HepG2 (cell line): ENCODE measurements around the gene OTUD7B. TPM values are rescaled to one million over a fixed set of nuclear protein-coding genes. Genes with fewer than 3 reads are reported as not detected.

Experiments
- ATAC-seq: fragments of 200-7000 bp; cut with Tn5 transposase; 3 replicates; pipeline ENCODE4 v1.9.1; 2020; ENCODE audit warnings: mild to moderate bottlenecking, moderate library complexity
- BruUV-seq: library from RNA; stranded (reverse); fragments of 400-500 nt; replicated peaks from 2 replicates; lab custom pipeline; 2021; lab: Mats Ljungman, UMichigan
- CTCF ChIA-PET: fragments of 300-600 bp; formaldehyde crosslinking; extraction: SDS; loops from one replicate; lab custom pipeline; 2021; ENCODE audit warnings: low total read pairs, inconsistent platforms, low intra/inter-chr PET ratio; lab: Yijun Ruan, JAX
- POLR2A ChIA-PET: fragments of 350-600 bp; sonication (Branson Sonifier 250); formaldehyde crosslinking; loops from one replicate; lab custom pipeline; 2020; ENCODE audit warnings: antibody characterized with exemption, inconsistent platforms; lab: Yijun Ruan, JAX
- DNase-seq: peaks from one replicate; pipeline ENCODE4 v3.0.0-alpha.2; 2015; ENCODE audit warnings: low spot score
- FAIRE-seq: peaks from 3 replicates; lab custom pipeline; 2011; peaks lifted over from hg19 to GRCh38; lab: Jason Lieb, UNC
- H2AFZ ChIP-seq: one replicate; pipeline ENCODE4 v1.6.1; 2011; ENCODE audit warnings: low read length, inconsistent platforms
- H3K27ac ChIP-seq: fragments of 300-600 bp; 3 replicates; pipeline ENCODE4 v1.8.0; 2011; ENCODE audit warnings: mixed run types, mild to moderate bottlenecking, mixed read lengths, low read length, inconsistent platforms; ENCODE audit not compliant: insufficient read depth; ENCODE audit errors: extremely low read length
- H3K27me3 ChIP-seq, 2 experiments: fragments of 200-600 bp in 1 of 2; 2 replicates in 1 of 2; 3 replicates in 1 of 2; pipeline versions ENCODE4 v1.6.0 to v1.8.0; 2011; ENCODE audit warnings: low read length in 2 of 2, mild to moderate bottlenecking in 2 of 2, moderate library complexity in 2 of 2, inconsistent platforms in 1 of 2; ENCODE audit not compliant: insufficient read depth in 2 of 2, control insufficient read depth in 1 of 2
- H3K36me3 ChIP-seq, 2 experiments: fragments of 200-600 bp in 1 of 2; replicated peaks in 1 of 2; 2 replicates in 1 of 2; 3 replicates in 1 of 2; pipeline versions ENCODE4 v1.5.1 to v1.8.0; 2011; ENCODE audit warnings: low read length in 2 of 2, inconsistent platforms in 1 of 2; ENCODE audit not compliant: insufficient read depth in 2 of 2, control insufficient read depth in 1 of 2
- H3K4me1 ChIP-seq: 2 replicates; pipeline ENCODE4 v1.5.1; 2012; ENCODE audit warnings: low read length, inconsistent platforms; ENCODE audit not compliant: insufficient read depth
- H3K4me2 ChIP-seq: 2 replicates; pipeline ENCODE4 v1.6.0; 2011; ENCODE audit warnings: low read depth, low read length, inconsistent platforms
- H3K4me3 ChIP-seq, 3 experiments: fragments of 200-600 bp in 1 of 3; sonication (generic), shearing (Covaris generic) in 1 of 3; replicated peaks in 1 of 3; 2 replicates each; pipeline ENCODE4 v1.5.1; 2011 to 2016; ENCODE audit warnings: low read length in 3 of 3, inconsistent platforms in 2 of 3, low read depth in 2 of 3, mild to moderate bottlenecking in 2 of 3, control low read depth in 1 of 3, mixed read lengths in 1 of 3; ENCODE audit not compliant: insufficient read depth in 1 of 3
- H3K79me2 ChIP-seq: one replicate; pipeline ENCODE4 v1.6.1; 2011; ENCODE audit warnings: low read length, inconsistent platforms; ENCODE audit not compliant: insufficient read depth
- H3K9ac ChIP-seq: 2 replicates; pipeline ENCODE4 v1.6.0; 2011; ENCODE audit warnings: mild to moderate bottlenecking, low read depth, low read length, inconsistent platforms; ENCODE audit not compliant: insufficient read depth
- H3K9me3 ChIP-seq: 2 replicates; pipeline ENCODE4 v1.5.1; 2012; ENCODE audit warnings: mild to moderate bottlenecking, low read length
- H4K20me1 ChIP-seq: 2 replicates; pipeline ENCODE4 v1.6.0; 2011; ENCODE audit warnings: inconsistent platforms, mild to moderate bottlenecking, low read length, moderate library complexity; ENCODE audit not compliant: insufficient read depth
- CERS6 ChIP-seq: sonication (generic); formaldehyde crosslinking; IDR thresholded peaks from 2 replicates; pipeline ENCODE4 v1.5.0; 2020; ENCODE audit warnings: missing genetic modification reagents
- DDIT3 ChIP-seq: sonication (generic); formaldehyde crosslinking; IDR thresholded peaks from 2 replicates; pipeline ENCODE4 v1.4.0; 2020; ENCODE audit warnings: mild to moderate bottlenecking, missing genetic modification reagents
- GLMP ChIP-seq: sonication (generic); formaldehyde crosslinking; IDR thresholded peaks from 2 replicates; pipeline ENCODE4 v1.9.0; 2021; ENCODE audit warnings: missing genetic modification reagents, mild to moderate bottlenecking, borderline replicate concordance
- ISX ChIP-seq: sonication (generic); formaldehyde crosslinking; conservative IDR thresholded peaks from 2 replicates; pipeline ENCODE4 v1.5.0; 2020; ENCODE audit warnings: missing genetic modification reagents
- KMT2A ChIP-seq: sonication (generic); formaldehyde crosslinking; IDR thresholded peaks from 2 replicates; pipeline ENCODE4 v1.4.0; 2020; ENCODE audit warnings: missing genetic modification reagents
- MIER3 ChIP-seq: IDR thresholded peaks from 2 replicates; pipeline ENCODE4 v1.6.1; 2016; ENCODE audit warnings: missing compliant biosample characterization, borderline replicate concordance
- NR2F1 ChIP-seq, 2 experiments: fragments of 450-650 bp in 1 of 2; formaldehyde crosslinking in 1 of 2; IDR thresholded peaks; 2 replicates each; pipeline versions ENCODE4 v1.5.0 to v1.6.1; 2016 to 2020; ENCODE audit warnings: mild to moderate bottlenecking in 1 of 2, missing compliant biosample characterization in 1 of 2, missing genetic modification reagents in 1 of 2, moderate library complexity in 1 of 2
- RARA ChIP-seq: IDR thresholded peaks from 2 replicates; pipeline ENCODE4 v1.6.1; 2016; ENCODE audit warnings: missing genetic modification reagents, missing compliant biosample characterization
- SAFB2 ChIP-seq: sonication (generic); formaldehyde crosslinking; IDR thresholded peaks from 2 replicates; pipeline ENCODE4 v1.5.1; 2020; ENCODE audit warnings: missing genetic modification reagents, low read depth, mild to moderate bottlenecking, borderline replicate concordance
- SOX6 ChIP-seq, 2 experiments: fragments of 450-650 bp in 1 of 2; sonication (generic) in 1 of 2; formaldehyde crosslinking in 1 of 2; IDR thresholded peaks; 2 replicates each; pipeline versions ENCODE4 v1.4.0 to v1.6.1; 2017 to 2020; ENCODE audit warnings: antibody characterized with exemption in 1 of 2, mild to moderate bottlenecking in 1 of 2, missing genetic modification reagents in 1 of 2
- SPEN ChIP-seq: sonication (generic); formaldehyde crosslinking; IDR thresholded peaks from 2 replicates; pipeline ENCODE4 v1.5.1; 2020; ENCODE audit warnings: low read depth, mild to moderate bottlenecking, missing genetic modification reagents
- ZBTB42 ChIP-seq: sonication (generic); formaldehyde crosslinking; IDR thresholded peaks from 2 replicates; pipeline ENCODE4 v1.5.0; 2020; ENCODE audit warnings: mild to moderate bottlenecking, missing genetic modification reagents
- ZMAT3 ChIP-seq: sonication (generic); formaldehyde crosslinking; conservative IDR thresholded peaks from 2 replicates; pipeline ENCODE4 v1.7.0; 2021; ENCODE audit warnings: missing genetic modification reagents
- ZSCAN5A ChIP-seq: sonication (generic); formaldehyde crosslinking; IDR thresholded peaks from 2 replicates; pipeline ENCODE4 v1.8.0; 2022; ENCODE audit warnings: mild to moderate bottlenecking, missing genetic modification reagents, borderline replicate concordance
- WGBS: methylation state at CpG from one replicate; pipeline ENCODE4 v1.1.6; 2017; ENCODE audit warnings: low lambda C conversion rate; 5-methylcytosine and 5-hydroxymethylcytosine counted together
- in situ Hi-C: cut with HindIII; loops from 2 replicates; pipeline ENCODE4 v1.10.0; 2017; ENCODE audit warnings: low pct_unique_long_range_greater_than_20kb; ENCODE audit not compliant: extremely low pct_ligation_motif_present
- intact Hi-C: fragments of 100-400 bp; cut with micrococcal nuclease; formaldehyde crosslinking; loops from one replicate; pipeline ENCODE4 v1.10.0; 2022; ENCODE audit not compliant: unreplicated experiment
- polyA plus RNA-seq, 8 experiments: library from polyadenylated mRNA; depleted of rRNA in 3 of 8; stranded (reverse) in 7 of 8; unstranded in 1 of 8; fragments of >200 nt; fragmentation: Illumina TruSeq in 4 of 8; extraction: Trizol in 4 of 8; gene quantifications; 2 replicates each; pipeline versions ENCODE4 v1.2.1 to v1.2.3, GENCODE V29; 2011 to 2016; ENCODE audit warnings: low read depth in 4 of 8, missing spikeins in 1 of 8, mixed read lengths in 1 of 8; ENCODE audit not compliant: insufficient read depth in 1 of 8
- total RNA-seq, 5 experiments: library from RNA; depleted of rRNA; stranded (reverse); fragments of >200 nt; fragmentation: Illumina TruSeq; extraction: Trizol; gene quantifications; 2 replicates each; pipeline ENCODE4 v1.2.3, GENCODE V29; 2016; ENCODE audit warnings: low read depth in 1 of 5

Gene OTUD7B
- total and polyA plus RNA-seq, 2 of the 13 experiments (the other 11 are each of a cell fraction or from before 2014, with no cell fraction given): 5.1 to 11.2 TPM

GRCh38 chr1:149966405-149966804, 44.1 kb downstream of the OTUD7B start:
- intact Hi-C loops: loop anchor here (10.0 kb wide), 1 partner anchor 198 kb away; no protein-coding TSS in a partner anchor
- Histone ChIP-seq H3K27ac (no peak overlapping the region), H3K4me3 (no peak overlapping the region), H3K36me3 (peaks cover 18 to 61% of the 10 kb centered on the region in 2 experiments), H3K4me1 (peaks cover 11% of the 10 kb centered on the region), H4K20me1 (no peaks in the 10 kb centered on the region), H3K9me3 (no peaks in the 10 kb centered on the region), H3K79me2 (no peaks in the 10 kb centered on the region), H3K4me2 (no peak overlapping the region), H3K9ac (no peak overlapping the region), H3K27me3 (no peaks in the 10 kb centered on the region), H2AFZ (no peak overlapping the region)
- DNase-seq (no peak), FAIRE-seq (no peak), ATAC-seq (no peak)
- BruUV-seq: no TSS peak
- in situ Hi-C loops: loop anchor here (10.0 kb wide), 1 partner anchor 228 kb away; no protein-coding TSS in a partner anchor
- WGBS: 75% methylated on average over 1 of the region's 1 CpG
- ChIA-PET CTCF (no interaction called here), POLR2A (no interaction called here)
- TF ChIP-seq KMT2A (no peak), ZMAT3 (CRISPR knock-in tag) (no peak), ZBTB42 (CRISPR knock-in tag) (no peak)

- Histone ChIP-seq H2AFZ (no peak overlapping the region), H3K27me3 (no peaks in the 10 kb centered on the region), H3K9me3 (no peaks in the 10 kb centered on the region), H3K4me1 (peaks cover 11% of the 10 kb centered on the region), H3K4me3 (no peak overlapping the region), H3K79me2 (no peaks in the 10 kb centered on the region), H3K36me3 (peaks cover 18 to 60% of the 10 kb centered on the region in 2 experiments), H3K4me2 (no peak overlapping the region), H3K27ac (no peak overlapping the region), H4K20me1 (no peaks in the 10 kb centered on the region), H3K9ac (no peak overlapping the region)
- FAIRE-seq (no peak), DNase-seq (no peak), ATAC-seq (no peak)
- intact Hi-C loops (loop anchor here (10.0 kb wide), 1 partner anchor 199 kb away; no protein-coding TSS in a partner anchor), in situ Hi-C loops (loop anchor here (10.0 kb wide), 1 partner anchor 229 kb away; no protein-coding TSS in a partner anchor)
- ChIA-PET CTCF (no interaction called here), POLR2A (no interaction called here)
- no TSS peak for BruUV-seq
- 98% methylated on average over 3 of the region's 3 CpGs for WGBS
- TF ChIP-seq ISX: no peak
- no peak for TF ChIP-seq CERS6 (CRISPR knock-in tag)
- TF ChIP-seq SPEN (CRISPR knock-in tag): no peak
- no peak for TF ChIP-seq SOX6 (IDR thresholded peaks at IDR 0.05)
- TF ChIP-seq SOX6 (CRISPR knock-in tag; IDR thresholded peaks at IDR 0.05): no peak
- TF ChIP-seq DDIT3 (CRISPR knock-in tag): no peak
- no peak for TF ChIP-seq GLMP (CRISPR knock-in tag)
- TF ChIP-seq RARA (CRISPR knock-in tag): no peak
- TF ChIP-seq NR2F1 (CRISPR knock-in tag; IDR thresholded peaks at IDR 0.05): no peak
- no peak for TF ChIP-seq ZSCAN5A
- TF ChIP-seq MIER3: no peak
- TF ChIP-seq SAFB2: no peak
Observed at GRCh38 chr1:149965440-149965839, 45.1 kb downstream of the OTUD7B start.
